PC-9 (cell line): ENCODE data around the gene HLA-A. TPM values are rescaled to one million over a fixed set of nuclear protein-coding genes. Genes with fewer than 3 reads are reported as not detected.
A peak's percentile ranks its signal among the peaks of the same experiment; 100 is the strongest.
"Not testable (repeated sequence)": the region's sequence is repeated elsewhere in the genome, so short reads cannot be mapped to it uniquely, and the experiment has no call there.

Experiments
- BruUV-seq: library from RNA; stranded (reverse); fragments of 400-500 nt; replicated peaks from 2 replicates; lab custom pipeline; 2021; lab: Mats Ljungman, UMichigan
- CTCF ChIA-PET: fragments of 300-600 bp; sonication (Branson Sonifier 250); formaldehyde crosslinking; loops from one replicate; lab custom pipeline; 2022; ENCODE audit warnings: antibody characterized with exemption; lab: Charles Lee
- POLR2A ChIA-PET: fragments of 300-600 bp; sonication (Branson Sonifier 250); formaldehyde crosslinking; loops from one replicate; lab custom pipeline; 2022; ENCODE audit warnings: antibody characterized with exemption; ENCODE audit not compliant: unreplicated experiment; lab: Charles Lee
- DNase-seq, 2 experiments: peaks; one replicate each; pipeline versions ENCODE4 v3.0.0 to v3.0.0-alpha.2; 2015 to 2022; ENCODE audit warnings: mixed read lengths in 1 of 2
- H2AFZ ChIP-seq: fragments of 200-600 bp; sonication (generic); 2 replicates; pipeline ENCODE4 v1.8.1; 2017; ENCODE audit warnings: antibody characterized with exemption
- H3F3A ChIP-seq: fragments of 200-600 bp; sonication (generic); 2 replicates; pipeline ENCODE4 v1.8.1; 2017; ENCODE audit warnings: antibody characterized with exemption, mild to moderate bottlenecking, low read depth; ENCODE audit not compliant: insufficient read depth
- H3K27ac ChIP-seq: fragments of 200-600 bp; sonication (generic); 2 replicates; pipeline ENCODE4 v1.6.1; 2016; ENCODE audit warnings: mixed run types
- H3K27me3 ChIP-seq: fragments of 200-600 bp; sonication (generic); 2 replicates; pipeline ENCODE4 v1.6.1; 2016; ENCODE audit warnings: low read depth, mixed run types; ENCODE audit not compliant: insufficient read depth
- H3K36me3 ChIP-seq: fragments of 200-600 bp; sonication (generic); 2 replicates; pipeline ENCODE4 v1.6.1; 2016; ENCODE audit warnings: low read depth, mixed run types
- H3K4me1 ChIP-seq: fragments of 200-600 bp; sonication (generic); replicated peaks from 2 replicates; pipeline ENCODE4 v1.6.1; 2016; ENCODE audit warnings: mixed run types; ENCODE audit not compliant: insufficient read depth
- H3K4me2 ChIP-seq: fragments of 200-600 bp; sonication (generic); 2 replicates; pipeline ENCODE4 v1.6.1; 2017; ENCODE audit warnings: mixed run types
- H3K4me3 ChIP-seq: fragments of 200-600 bp; sonication (generic); 2 replicates; pipeline ENCODE4 v1.6.1; 2016; ENCODE audit warnings: mixed run types
- H3K79me2 ChIP-seq: fragments of 200-600 bp; sonication (generic); 2 replicates; pipeline ENCODE4 v1.6.1; 2017; ENCODE audit warnings: low read depth, mixed run types
- H3K9me2 ChIP-seq: fragments of 200-600 bp; sonication (generic); 2 replicates; pipeline ENCODE4 v1.8.1; 2017; ENCODE audit warnings: mild to moderate bottlenecking; ENCODE audit not compliant: insufficient read depth
- H3K9me3 ChIP-seq: fragments of 200-600 bp; sonication (generic); 2 replicates; pipeline ENCODE4 v1.8.1; 2016; ENCODE audit warnings: low read depth; ENCODE audit not compliant: insufficient read depth
- H4K20me1 ChIP-seq: fragments of 200-600 bp; sonication (generic); 2 replicates; pipeline ENCODE4 v1.8.1; 2017; ENCODE audit not compliant: insufficient read depth
- CTCF ChIP-seq: fragments of 200-600 bp; sonication (generic); conservative IDR thresholded peaks from 2 replicates; pipeline ENCODE4 v1.6.1; 2017; ENCODE audit warnings: mixed run types, antibody characterized with exemption, mild to moderate bottlenecking, moderate library complexity
- EZH2 ChIP-seq: fragments of 200-600 bp; sonication (generic); IDR thresholded peaks from 2 replicates; pipeline ENCODE4 v1.8.0; 2017; ENCODE audit warnings: antibody characterized with exemption, low read depth
- intact Hi-C: fragments of 100-400 bp; cut with micrococcal nuclease; formaldehyde crosslinking; loops from one replicate; pipeline ENCODE4 v1.10.0; 2022; ENCODE audit not compliant: unreplicated experiment
- total RNA-seq: library from RNA; stranded (reverse); gene quantifications from 2 replicates; pipeline ENCODE4 v1.2.3, GENCODE V29; 2021

The HLA-A gene
- total RNA-seq, 1 experiment from 2014 or later = 168 TPM

- Histone ChIP-seq H3F3A (no peaks in the 10 kb centered on the region; the same call in 1 of the 2 replicates), H3K4me1 (0 out of 2 replicates have a peak, but pooled peaks cover under 1% of the 10 kb centered on the region), H4K20me1 (no peaks in the 10 kb centered on the region), H2AFZ (no peak overlapping the region), H3K9me3 (no peaks in the 10 kb centered on the region), H3K4me3 (no peak overlapping the region), H3K79me2 (no peaks in the 10 kb centered on the region), H3K27me3 (no peaks in the 10 kb centered on the region), H3K27ac (no peak overlapping the region), H3K9me2 (no peaks in the 10 kb centered on the region), H3K36me3 (no peaks in the 10 kb centered on the region), H3K4me2 (no peak overlapping the region)
- TF ChIP-seq CTCF = no peak
- no peak for TF ChIP-seq EZH2
- no peak for DNase-seq
- intact Hi-C loops = no loop called here
- POLR2A ChIA-PET = no interaction called here
- no TSS peak for BruUV-seq
- CTCF ChIA-PET = no interaction called here
Observed at GRCh38 chr6:29958921-29959320, 16.6 kb downstream of the HLA-A start.

- H3K4me1 ChIP-seq = peaks cover 6% of the 10 kb centered on the region
- POLR2A ChIA-PET = no interaction called here
- CTCF ChIA-PET = no interaction called here
- H3K4me3 ChIP-seq = no peak overlapping the region
- H3F3A ChIP-seq = peaks cover 2% of the 10 kb centered on the region; the same call in 1 of the 2 replicates
- H4K20me1 ChIP-seq = no peaks in the 10 kb centered on the region
- BruUV-seq = no TSS peak
- H3K9me3 ChIP-seq = no peaks in the 10 kb centered on the region
- H3K27me3 ChIP-seq = no peaks in the 10 kb centered on the region
- TF ChIP-seq CTCF = no peak
- no peak for TF ChIP-seq EZH2
- no peak overlapping the region for H2AFZ ChIP-seq
- H3K79me2 ChIP-seq = no peaks in the 10 kb centered on the region
- H3K9me2 ChIP-seq = no peaks in the 10 kb centered on the region
- H3K4me2 ChIP-seq = no peak overlapping the region
- DNase-seq = no peak
- H3K36me3 ChIP-seq = no peaks in the 10 kb centered on the region
- no peak overlapping the region for H3K27ac ChIP-seq
- intact Hi-C loops = no loop called here
Observed at GRCh38 chr6:29959467-29959866, 17.1 kb downstream of the HLA-A start.

- H3K4me2 ChIP-seq = no peak overlapping the region
- DNase-seq = no peak
- no peaks in the 10 kb centered on the region for H4K20me1 ChIP-seq
- H3K4me1 ChIP-seq = peaks cover 29% of the 10 kb centered on the region
- H2AFZ ChIP-seq = no peak overlapping the region
- BruUV-seq = no TSS peak
- CTCF ChIA-PET = interaction anchor here (0.6 kb wide), 1 partner anchor 114 kb away, joined by 3 read pairs; no protein-coding TSS in a partner anchor
- no peaks in the 10 kb centered on the region for H3K36me3 ChIP-seq
- H3K79me2 ChIP-seq = no peaks in the 10 kb centered on the region
- no peaks in the 10 kb centered on the region for H3K9me3 ChIP-seq
- POLR2A ChIA-PET = interaction anchor here (0.5 kb wide), 1 partner anchor 84 kb away, joined by 5 read pairs; no protein-coding TSS in a partner anchor
- TF ChIP-seq EZH2 (no peak), CTCF (no peak)
- H3K9me2 ChIP-seq = no peaks in the 10 kb centered on the region
- H3K27me3 ChIP-seq = no peaks in the 10 kb centered on the region
- intact Hi-C loops = no loop called here
- H3F3A ChIP-seq = peaks cover 26% of the 10 kb centered on the region
- H3K27ac ChIP-seq = no peak overlapping the region
- no peak overlapping the region for H3K4me3 ChIP-seq
Observed at GRCh38 chr6:29961966-29962365, 19.6 kb downstream of the HLA-A start.

GRCh38 chr6:29963697-29964096 lies 21.4 kb downstream of the HLA-A start:
- H3K36me3 ChIP-seq, POLR2A ChIA-PET: not testable (repeated sequence)
- intact Hi-C loops = loop anchor here (1.0 kb wide), 1 partner anchor 21 kb away; the partner anchor contains the start of gene HLA-A

More at GRCh38 chr6:29963697-29964096, 21.4 kb downstream of the HLA-A start:
- BruUV-seq, H3K9me2 ChIP-seq, DNase-seq, H3K9me3 ChIP-seq, H2AFZ ChIP-seq, CTCF ChIA-PET, H3K27me3 ChIP-seq, H3K4me3 ChIP-seq, H3K79me2 ChIP-seq, H3K4me2 ChIP-seq, H4K20me1 ChIP-seq: not testable (repeated sequence)
- peaks cover 37% of the 10 kb centered on the region for H3F3A ChIP-seq
- peaks cover 46% of the 10 kb centered on the region for H3K4me1 ChIP-seq
- peak overlapping the region; percentile 81 for H3K27ac ChIP-seq
